ENCODE measurements around the gene SMOC2. TPM values are rescaled to one million over a fixed set of nuclear protein-coding genes. Genes with fewer than 3 reads are reported as not detected.

SMOC2 gene
- polyA plus RNA-seq, 3 donors, result 17.7 to 24.8 (median 21.5) TPM

DNA sequence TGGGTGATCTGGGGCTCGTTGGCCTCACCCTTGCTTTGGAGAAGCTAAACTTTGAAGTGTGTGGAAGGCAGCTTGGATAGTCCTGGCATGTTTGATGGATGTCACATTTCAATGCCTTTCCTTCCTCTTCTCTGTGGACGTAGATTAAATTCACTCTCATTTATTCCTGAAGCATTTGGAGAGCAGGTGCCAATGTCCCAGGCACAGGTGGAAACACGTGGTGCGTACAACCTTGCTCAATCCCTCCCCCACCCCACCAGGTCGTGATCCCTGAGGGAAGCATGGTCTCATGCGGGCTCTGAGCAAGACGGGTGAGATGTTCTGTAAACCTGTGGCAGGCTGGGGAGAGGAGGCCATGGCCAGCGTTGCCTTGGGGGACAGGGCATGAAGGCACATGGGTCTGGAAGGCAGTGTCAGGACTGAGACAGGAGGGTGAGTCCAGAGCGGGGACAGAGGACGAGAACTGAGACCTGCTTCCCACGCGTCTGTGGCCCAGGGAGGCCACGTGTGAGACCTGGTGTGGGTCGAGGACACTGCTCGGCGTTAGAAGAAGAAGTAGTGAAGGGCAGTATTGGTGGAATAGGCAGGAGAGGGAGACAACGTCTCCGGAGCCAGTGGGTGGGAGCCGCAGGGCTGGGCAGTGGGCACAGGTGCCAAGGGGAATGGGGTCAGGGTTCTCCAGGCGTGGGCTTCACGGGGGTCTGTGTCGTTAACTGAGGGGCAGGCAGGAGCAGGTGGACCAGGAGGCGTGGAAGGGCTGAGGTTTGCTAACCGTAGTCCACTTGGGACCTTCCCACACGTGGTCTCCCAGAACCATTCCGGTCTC, 34.4 kb downstream of the SMOC2 start:
- DNase-seq, result no peak

DNA sequence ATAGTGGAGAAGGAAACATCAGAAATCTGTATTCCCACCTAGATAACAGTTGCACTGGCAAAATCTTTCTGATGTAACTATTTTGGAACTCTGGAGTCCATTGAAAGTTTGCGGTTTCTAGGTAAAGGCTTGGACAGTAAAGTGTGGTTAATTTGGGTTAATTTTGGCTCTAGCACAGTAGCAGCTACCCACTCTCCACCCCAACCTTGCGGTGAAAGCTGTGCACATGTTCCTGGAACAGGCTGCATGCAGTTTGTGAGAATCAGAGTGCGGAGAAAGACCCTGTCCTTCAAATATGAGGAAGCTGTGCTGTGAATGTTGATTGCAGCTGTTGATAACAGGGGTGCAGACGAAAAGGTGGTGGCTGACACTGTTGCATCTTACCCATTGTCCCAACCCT, 38.4 kb downstream of the SMOC2 start:
- DNase-seq, result no peak

- no peak for DNase-seq
Observed at GRCh38 chr6:168480481-168480880, 39.5 kb downstream of the SMOC2 start.

DNA sequence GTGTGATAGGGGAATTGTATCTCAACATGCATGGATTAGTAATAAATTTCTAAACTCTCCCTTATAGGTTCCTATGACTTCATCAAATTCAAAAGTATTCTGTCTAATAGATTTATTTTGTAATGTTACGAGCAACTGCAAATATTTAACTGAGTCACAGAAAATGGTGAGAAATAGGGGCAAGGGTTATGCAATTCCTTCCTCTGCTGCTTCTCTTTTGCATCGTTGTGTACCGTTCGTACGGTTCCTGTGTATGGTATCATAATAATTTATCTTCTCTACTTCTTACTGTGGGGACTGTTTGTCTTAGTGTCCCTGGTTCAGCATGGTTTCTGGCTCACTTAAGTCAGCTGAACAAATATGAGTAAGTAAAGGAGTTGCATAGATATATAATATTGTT, 44.8 kb downstream of the SMOC2 start:
- no peak for DNase-seq

GRCh38 chr6:168490757-168491156, 49.8 kb downstream of the SMOC2 start:
- no peak for DNase-seq

DNA sequence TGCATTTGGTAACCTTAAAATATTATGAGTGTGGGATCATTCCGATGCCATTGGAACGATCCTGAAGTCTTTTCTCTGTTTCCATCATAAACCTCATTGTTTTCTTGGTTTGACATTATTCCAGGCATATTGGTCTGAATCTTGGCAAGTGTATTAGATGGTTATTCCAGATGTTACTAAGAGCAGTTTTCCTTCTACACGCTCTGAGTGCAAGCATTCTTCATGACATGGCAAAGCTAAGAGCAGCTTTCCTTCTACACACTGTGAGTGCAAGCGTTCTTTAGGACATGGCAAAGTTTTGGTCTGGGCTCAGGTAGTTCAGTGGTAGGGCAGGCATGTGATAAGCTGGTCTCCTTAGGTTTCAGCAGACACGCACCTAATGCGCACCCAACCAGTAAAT, 53.0 kb downstream of the SMOC2 start:
- no peak for DNase-seq

GRCh38 chr6:168494726-168495125, 53.7 kb downstream of the SMOC2 start:
- no peak for DNase-seq

GRCh38 chr6:168495133-168495532, 54.1 kb downstream of the SMOC2 start:
- DNase-seq, result no peak

DNA sequence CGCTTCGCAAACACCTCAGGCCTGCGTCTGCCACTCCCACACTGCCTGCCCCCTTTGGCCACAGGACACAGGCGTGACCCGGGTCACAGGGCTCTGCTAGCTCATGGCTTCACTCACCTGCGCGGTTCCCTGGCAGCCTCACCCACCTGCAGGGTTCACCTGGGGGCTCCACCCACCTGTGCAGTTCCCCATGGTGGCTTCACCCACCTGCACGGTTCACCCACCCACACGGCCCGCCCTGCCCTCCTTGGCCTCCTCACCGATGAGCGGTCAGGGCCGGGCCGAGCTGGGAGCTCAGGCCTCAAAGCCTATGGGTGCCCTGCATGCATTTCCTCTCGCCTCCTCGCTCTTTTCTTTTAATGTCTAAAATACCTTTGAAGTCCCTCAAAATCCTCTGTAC, 54.7 kb downstream of the SMOC2 start:
- DNase-seq, result no peak

GRCh38 chr6:168496139-168496996, 55.4 kb downstream of the SMOC2 start:
- no peak for DNase-seq

DNA sequence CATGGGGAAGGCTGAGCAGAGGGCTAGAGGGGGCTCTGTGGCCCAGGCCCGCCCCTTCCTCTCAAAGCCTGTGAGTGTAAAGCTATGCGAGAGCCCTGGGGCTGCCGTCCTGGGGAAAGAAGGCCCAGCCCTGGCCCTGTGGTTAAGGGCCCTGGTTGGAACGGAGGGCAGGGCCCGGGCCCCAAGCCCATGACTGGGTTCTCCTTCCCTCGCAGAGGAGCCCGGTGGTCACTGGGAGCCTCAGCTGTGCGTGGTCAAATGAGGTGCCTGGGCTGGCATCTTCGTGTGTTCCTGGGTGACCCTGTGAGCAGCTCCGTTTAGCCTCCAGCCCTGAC, 56.0 kb downstream of the SMOC2 start:
- no peak for DNase-seq

DNA sequence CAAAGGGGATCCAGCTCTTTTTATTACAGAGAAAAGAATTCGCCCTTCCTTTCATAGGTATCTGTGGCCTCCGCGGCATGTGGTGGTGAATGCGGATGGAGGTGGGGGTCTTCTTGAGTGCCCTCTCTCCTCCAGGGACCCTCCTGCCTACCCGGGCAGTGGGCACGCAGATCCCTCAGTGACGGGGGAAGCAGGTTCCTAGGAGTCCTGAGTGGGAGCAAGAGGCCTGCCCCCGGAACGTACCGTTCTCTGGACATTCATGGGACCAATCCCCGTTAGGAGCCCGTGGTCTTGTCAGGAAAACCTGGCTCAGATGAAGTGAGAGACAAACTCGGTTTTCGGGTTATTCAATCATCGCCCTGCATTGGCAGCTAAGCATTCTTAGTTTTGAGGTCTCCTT, 56.4 kb downstream of the SMOC2 start:
- no peak for DNase-seq

GRCh38 chr6:168498161-168498843, 57.3 kb downstream of the SMOC2 start:
- DNase-seq, result no peak

- DNase-seq, result no peak
Observed at GRCh38 chr6:168499045-168499650, 58.2 kb downstream of the SMOC2 start.

DNA sequence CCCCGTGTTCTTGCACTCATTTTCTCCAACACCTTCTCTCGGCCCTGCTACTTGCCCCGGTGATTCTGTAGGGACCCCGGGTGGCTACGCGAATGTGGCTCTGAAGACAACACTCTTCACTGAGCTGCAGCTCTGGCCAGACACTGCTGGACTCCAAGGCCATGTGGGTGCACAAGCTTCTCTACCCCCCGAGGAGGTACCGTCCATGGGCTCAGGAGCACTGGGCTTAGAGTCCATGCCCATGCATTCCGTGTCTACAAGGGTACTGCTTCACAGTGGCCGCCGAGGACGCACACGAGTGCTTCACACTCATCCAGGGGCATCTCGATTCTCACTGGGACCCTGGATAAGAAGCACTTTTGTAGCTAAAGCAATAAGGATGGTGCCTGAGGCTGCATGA, 59.5 kb downstream of the SMOC2 start:
- DNase-seq, result no peak

DNA sequence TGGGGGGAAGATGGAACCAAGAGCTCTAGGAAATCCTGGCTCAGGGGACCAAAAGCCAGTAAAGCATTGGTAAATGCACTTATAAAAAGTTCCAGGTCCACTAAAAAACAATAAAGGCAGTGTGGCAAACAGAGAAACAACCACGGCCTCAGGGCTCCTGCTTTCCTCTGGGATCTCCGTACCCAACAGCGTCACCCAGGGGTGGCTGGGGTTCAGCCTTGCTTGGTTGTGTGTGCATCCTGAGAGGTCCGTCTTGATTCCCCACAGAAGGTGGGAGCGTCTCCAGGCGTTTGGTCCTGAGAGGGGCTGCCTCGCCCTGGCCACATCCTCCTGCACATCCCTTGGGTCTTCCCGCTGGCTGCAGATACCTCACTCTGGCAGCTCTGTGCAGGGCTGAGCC, 60.6 kb downstream of the SMOC2 start:
- no peak for DNase-seq

- no peak for DNase-seq
Observed at GRCh38 chr6:168504366-168504765, 63.4 kb downstream of the SMOC2 start.

DNA sequence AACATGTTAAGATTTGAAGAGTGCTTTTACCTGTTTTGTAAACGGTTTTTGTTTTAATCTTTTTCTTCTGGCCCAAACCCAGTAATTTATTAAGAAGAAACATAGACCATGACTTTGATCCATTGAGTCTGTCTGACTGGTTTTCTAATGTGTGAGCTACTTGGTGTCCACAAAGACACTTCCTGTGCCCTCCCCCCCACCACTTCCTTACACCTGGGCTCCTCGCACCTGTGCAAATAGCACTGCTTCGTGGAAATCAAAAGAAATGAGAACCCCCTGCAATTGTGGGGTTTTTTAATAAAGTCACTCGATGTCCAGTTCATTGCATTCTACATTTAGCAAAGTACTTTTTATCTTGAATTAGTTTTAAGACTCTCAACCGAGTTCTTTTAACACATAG, 65.5 kb downstream of the SMOC2 start:
- DNase-seq, result no peak

GRCh38 chr6:168507297-168507696, 66.3 kb downstream of the SMOC2 start:
- DNase-seq, result no peak

DNA sequence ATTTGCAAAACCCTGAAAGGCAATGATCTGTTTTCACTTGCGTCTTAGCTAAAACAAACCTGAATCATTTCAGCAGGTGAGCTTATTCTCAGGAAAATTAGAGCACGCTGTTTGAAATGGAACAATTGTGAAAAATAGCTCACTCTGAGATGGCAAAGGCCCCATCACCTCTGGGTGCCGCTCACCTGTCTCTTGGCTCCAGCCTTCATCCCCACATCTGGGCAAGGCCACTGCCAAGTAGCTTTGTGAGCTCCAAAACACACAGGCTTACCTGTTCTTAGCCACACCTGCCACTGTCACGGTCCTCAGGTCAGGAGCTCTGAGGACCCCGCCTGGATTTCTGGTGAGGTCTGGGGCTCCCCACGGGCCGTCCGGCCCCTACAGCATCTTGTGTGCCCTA, 66.7 kb downstream of the SMOC2 start:
- no peak for DNase-seq

- no peak for DNase-seq
Observed at GRCh38 chr6:168508903-168509302, 67.9 kb downstream of the SMOC2 start.

- no peak for DNase-seq
Observed at GRCh38 chr6:168513766-168514165, 72.8 kb downstream of the SMOC2 start.

All from renal pelvis (tissue), 4 donors.